ENCODE data around the gene VEPH1. TPM values are rescaled to one million over a fixed set of nuclear protein-coding genes. Genes with fewer than 3 reads are reported as not detected.

Gene VEPH1
- total RNA-seq, 1 donor from 2014 or later: 68.7 TPM

DNA sequence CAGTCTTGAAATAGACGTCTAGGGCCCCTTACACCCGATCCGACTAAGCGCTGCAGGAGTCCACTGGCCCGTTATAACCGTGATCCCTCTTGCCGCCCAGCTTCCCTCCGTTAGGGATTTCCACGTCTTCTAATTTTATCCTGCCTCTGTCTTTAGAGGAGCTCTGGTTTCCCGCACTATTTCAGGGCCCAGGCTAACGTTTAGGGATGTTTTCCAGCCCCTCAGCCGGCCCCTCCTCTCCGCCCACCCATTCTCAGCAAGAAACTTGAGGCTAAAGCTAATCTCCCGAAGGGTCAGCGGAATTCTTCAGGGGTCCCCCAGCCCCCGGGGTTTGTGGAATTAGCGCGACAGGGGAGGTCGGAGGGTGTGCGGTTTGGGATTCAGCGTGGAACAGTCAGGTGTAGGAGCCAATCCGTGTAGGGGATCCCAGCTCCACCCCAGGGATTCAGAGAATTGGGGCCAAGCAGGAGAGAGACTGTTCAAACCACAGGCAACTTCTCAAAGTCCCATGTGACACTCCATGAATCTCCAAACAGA is 65.0 kb downstream of the VEPH1 start:
- no peak for DNase-seq (ENCODE audit: extremely low read depth, low read depth, low spot score)

GRCh38 chr3:157436583-157437291 is 66.5 kb downstream of the VEPH1 start, which contains the start of gene PTX3:
Gene PTX3, plus strand, starts transcription at chr3:157436850. Its CDS starts 84 bp downstream, at chr3:157436934.
- no peak for DNase-seq (ENCODE audit: extremely low read depth, low read depth, low spot score)

DNA sequence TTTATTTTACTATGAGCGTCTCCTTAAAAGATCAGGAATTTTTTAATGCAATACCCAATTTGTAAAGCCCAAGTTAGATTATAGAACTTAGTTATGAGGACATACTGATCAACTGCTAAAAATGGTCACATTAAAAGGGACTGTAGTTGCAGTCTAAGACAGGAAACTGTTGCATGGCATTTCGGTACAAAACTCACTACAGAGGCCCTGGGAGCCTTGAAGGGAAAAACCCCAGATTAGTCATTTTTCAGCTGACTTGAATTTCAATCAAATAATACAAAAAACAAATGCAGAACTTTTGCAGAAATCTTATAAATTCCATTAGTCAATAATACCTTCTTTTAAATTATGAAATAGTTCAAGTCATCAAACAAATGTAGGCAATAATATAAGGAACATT is 73.5 kb downstream of the VEPH1 start:
- no peak for DNase-seq (ENCODE audit: extremely low read depth, low read depth, low spot score)

- DNase-seq (ENCODE audit: extremely low read depth, low read depth, low spot score): no peak
Measured at GRCh38 chr3:157428853-157429252, 74.4 kb downstream of the VEPH1 start.

DNA sequence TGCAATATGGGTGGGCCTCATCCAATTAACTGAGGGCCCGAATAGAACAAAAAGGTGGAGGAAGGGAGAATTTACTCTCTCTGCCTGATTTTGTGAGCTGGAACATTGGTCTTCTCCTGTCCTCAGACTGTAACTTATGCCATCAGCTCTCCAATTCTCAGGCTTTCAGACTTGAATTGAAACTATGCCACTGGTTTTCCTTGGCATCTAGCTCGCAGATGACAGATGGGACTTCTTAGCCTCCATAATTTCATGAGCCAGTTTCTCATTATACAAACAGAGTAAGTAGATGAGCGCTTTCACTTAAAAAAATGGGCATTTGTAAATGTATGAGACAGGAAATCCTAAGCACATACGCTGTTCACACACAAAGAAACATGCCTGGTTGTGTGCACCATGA is 75.3 kb downstream of the VEPH1 start:
- no peak for DNase-seq (ENCODE audit: extremely low read depth, low read depth, low spot score)

DNA sequence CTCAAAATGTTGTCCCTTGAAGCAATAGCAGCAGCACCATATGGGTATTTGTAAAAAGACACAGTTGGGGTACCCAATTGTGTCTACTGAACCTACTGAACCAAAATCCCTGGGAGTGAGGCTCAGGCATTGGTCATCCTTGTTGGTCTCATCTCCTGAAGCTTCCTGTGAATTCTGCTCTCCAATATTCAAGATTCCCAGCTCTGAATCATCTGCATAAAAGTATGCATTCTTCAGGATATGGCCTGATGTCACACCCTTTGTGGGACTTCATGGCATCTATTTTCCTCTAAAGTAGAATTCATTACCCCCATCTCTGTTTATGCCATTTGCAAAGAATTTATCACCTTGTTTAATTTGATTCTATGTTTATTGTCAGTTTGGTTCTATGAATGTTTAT is 79.9 kb downstream of the VEPH1 start:
- DNase-seq (ENCODE audit: extremely low read depth, low read depth, low spot score): no peak

DNA sequence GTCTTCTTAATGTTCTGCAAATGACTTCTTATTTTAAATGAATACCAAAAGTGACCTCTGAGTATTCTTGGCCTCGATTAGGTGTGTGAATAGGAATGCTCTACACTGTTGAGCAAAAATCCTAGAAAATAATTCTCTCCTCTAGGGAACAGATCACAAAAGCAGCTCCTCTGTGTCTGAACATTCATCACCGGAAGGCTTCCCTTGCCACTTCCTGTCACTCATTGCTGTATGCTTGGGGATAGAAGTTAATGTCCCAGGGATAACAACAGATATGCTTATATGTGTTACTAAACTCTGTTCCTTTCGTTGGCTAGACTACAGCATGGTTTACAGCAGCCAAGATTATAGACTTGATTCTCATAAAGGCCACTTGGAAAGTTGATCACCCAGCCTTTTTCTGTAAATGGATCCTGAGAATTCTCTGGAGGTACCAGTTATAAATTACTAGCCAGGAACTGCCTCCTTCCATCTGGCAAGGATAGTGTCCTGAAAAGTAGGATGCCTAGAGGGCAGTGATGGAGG is 82.5 kb downstream of the VEPH1 start:
- no peak for DNase-seq (ENCODE audit: extremely low read depth, low read depth, low spot score)

GRCh38 chr3:157418104-157418503 is 85.1 kb downstream of the VEPH1 start:
- no peak for DNase-seq (ENCODE audit: extremely low read depth, low read depth, low spot score)

- no peak for DNase-seq (ENCODE audit: extremely low read depth, low read depth, low spot score)
Measured at GRCh38 chr3:157417247-157417646, 86.0 kb downstream of the VEPH1 start.

DNA sequence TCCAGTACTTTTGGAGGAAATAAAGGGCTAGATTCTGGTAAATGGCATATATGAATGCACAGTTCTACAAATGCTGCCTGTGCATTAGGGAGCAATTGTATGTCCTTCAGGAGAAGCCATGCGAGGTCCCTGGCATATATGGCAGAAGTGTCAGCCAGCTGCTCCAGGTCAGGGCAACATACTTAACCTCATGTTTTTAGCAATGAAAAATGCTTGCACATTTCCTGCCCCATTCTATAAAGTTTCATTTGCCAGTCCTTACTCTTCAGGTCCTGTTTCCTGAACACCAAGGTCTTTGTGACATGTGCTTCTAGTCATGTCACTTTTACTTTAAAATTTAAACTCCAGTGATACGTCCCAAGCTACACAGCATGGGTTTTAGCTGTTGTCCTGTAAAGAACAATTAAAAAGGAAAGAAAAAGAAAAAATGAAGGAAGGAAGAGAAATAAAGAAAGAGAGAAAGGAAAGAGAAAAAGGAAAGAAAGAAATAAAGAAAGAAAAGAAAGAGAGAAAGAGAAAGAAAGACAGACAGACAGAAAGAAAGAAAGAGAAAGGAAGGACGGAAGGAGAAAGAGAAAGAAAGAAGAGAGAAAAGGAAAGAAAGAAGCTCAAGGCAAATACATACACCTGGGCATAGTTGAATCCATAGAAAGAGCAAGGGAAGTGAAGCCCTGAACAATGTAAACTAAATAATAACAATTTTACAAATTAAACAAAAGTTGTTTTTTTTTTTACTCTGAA is 86.7 kb downstream of the VEPH1 start:
- DNase-seq (ENCODE audit: extremely low read depth, low read depth, low spot score): no peak

GRCh38 chr3:157414861-157415260 is 88.4 kb downstream of the VEPH1 start:
- DNase-seq (ENCODE audit: extremely low read depth, low read depth, low spot score): no peak

DNA sequence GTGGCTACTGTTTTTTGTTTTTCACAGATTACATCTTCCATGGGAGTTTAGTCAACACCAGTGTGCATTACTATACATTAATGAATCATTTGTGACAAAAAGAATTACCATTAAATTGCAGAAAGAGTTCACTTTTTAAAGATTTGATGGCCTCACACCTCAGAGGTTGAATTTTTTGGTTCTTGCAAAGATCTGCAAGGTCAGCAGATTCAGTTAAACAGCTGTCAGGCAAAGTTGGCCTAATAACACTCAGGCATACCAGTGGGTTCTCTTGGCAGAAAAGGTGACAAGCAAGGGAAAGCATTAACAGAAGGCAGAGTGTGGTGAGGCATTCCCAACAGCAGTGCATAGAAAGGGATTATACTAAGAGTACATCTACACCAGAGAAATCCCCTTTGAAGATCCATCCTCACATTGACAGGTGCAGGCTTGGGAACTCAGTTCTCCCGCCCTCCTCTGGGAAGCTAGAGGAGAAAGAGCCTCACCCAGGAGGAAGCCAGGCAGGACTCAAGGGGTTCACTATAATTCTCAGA is 90.8 kb downstream of the VEPH1 start:
- DNase-seq (ENCODE audit: extremely low read depth, low read depth, low spot score): no peak

GRCh38 chr3:157410945-157411344 is 92.3 kb downstream of the VEPH1 start:
- DNase-seq (ENCODE audit: extremely low read depth, low read depth, low spot score): no peak

- no peak for DNase-seq (ENCODE audit: extremely low read depth, low read depth, low spot score)
Measured at GRCh38 chr3:157409516-157409915, 93.7 kb downstream of the VEPH1 start.

- no peak for DNase-seq (ENCODE audit: extremely low read depth, low read depth, low spot score)
Measured at GRCh38 chr3:157408499-157409149, 94.6 kb downstream of the VEPH1 start.

DNA sequence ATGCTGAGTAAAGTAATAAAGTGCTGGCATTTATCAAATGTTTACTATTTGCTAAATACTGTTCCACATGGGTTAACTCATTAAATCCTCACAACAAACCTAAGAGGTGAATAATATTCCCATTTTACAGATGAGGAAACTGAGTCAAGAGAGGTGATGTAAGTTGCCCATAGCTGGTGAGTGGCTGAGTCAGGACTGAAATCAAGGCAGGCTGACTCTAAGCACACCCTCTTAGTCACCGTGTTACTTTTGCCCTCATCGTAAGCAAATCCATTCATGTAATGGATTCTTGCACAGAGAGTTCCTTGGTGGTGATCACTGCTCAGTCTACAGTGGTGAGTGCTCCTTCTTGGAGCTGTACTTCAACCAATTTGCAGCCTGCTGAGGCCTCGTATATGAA is 95.4 kb downstream of the VEPH1 start:
- no peak for DNase-seq (ENCODE audit: extremely low read depth, low read depth, low spot score)

- no peak for DNase-seq (ENCODE audit: extremely low read depth, low read depth, low spot score)
Measured at GRCh38 chr3:157406394-157406793, 96.8 kb downstream of the VEPH1 start.

GRCh38 chr3:157405457-157405856 is 97.8 kb downstream of the VEPH1 start:
- no peak for DNase-seq (ENCODE audit: extremely low read depth, low read depth, low spot score)

DNA sequence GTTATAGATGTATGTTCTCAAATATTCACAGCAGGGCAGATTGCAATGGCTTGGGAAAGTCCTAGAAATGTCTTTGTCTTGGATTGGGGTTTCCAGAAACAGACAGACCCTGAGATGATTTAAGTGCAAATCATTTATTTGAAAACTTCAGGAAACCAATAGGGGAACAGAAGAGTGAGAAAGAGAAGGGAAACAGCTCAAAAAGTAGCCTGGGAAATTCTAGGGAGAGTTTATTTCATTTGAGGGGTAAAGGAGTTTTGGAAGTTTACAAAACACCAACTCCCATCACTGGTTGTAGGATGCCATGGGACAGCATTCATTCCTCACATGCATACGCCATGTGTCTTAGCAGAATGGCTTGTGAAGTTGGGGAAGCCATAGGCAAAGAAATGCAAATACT is 98.8 kb downstream of the VEPH1 start:
- no peak for DNase-seq (ENCODE audit: extremely low read depth, low read depth, low spot score)

GRCh38 chr3:157398598-157398997 is 104.6 kb downstream of the VEPH1 start:
- no peak for DNase-seq (ENCODE audit: extremely low read depth, low read depth, low spot score)

GRCh38 chr3:157394411-157394810 is 108.8 kb downstream of the VEPH1 start:
- no peak for DNase-seq (ENCODE audit: extremely low read depth, low read depth, low spot score)

All from glomerular endothelial cell (primary cell).